A549 (cell line): ENCODE results near the gene TTC21A. TPM values are rescaled to one million over a fixed set of nuclear protein-coding genes. Genes with fewer than 3 reads are reported as not detected.

ENCODE experiments used
- ATAC-seq, 2 experiments: fragments of 200-7000 bp in 1 of 2; fragments of >200 bp in 1 of 2; cut with Nextera tagmentation in 1 of 2; cut with Tn5 transposase in 1 of 2; 3 replicates each; pipeline versions ENCODE4 v1.8.0 to v1.9.1; 2018 to 2020; ENCODE audit warnings: mild to moderate bottlenecking in 1 of 2, moderate library complexity in 1 of 2
- CTCF ChIA-PET: fragments of 300-600 bp; sonication (Branson Sonifier 250); formaldehyde crosslinking; extraction: SDS; loops from one replicate; lab custom pipeline; 2021; ENCODE audit warnings: antibody characterized with exemption, inconsistent platforms; lab: Yijun Ruan, JAX
- POLR2A ChIA-PET: fragments of 350-600 bp; formaldehyde crosslinking; extraction: SDS; loops from one replicate; lab custom pipeline; 2021; ENCODE audit warnings: antibody characterized with exemption, inconsistent platforms; lab: Yijun Ruan, JAX
- DNase-seq, 2 experiments: peaks; one replicate each; pipeline versions ENCODE4 v3.0.0 to v3.0.0-alpha.2; 2011 to 2016; ENCODE audit warnings: low read depth in 1 of 2, low spot score in 1 of 2
- FAIRE-seq: peaks from 2 replicates; lab custom pipeline; 2011; peaks lifted over from hg19 to GRCh38; lab: Jason Lieb, UNC
- H3K27ac ChIP-seq, 2 experiments: fragments of >200 bp; sonication (Bioruptor Twin); formaldehyde crosslinking; 3 replicates each; pipeline ENCODE4 v1.5.1; 2016 to 2017
- H3K4me1 ChIP-seq: fragments of >200 bp; sonication (Bioruptor Twin); formaldehyde crosslinking; 3 replicates; pipeline ENCODE4 v1.6.1; 2016
- H3K4me2 ChIP-seq: fragments of >200 bp; sonication (Bioruptor Twin); formaldehyde crosslinking; 3 replicates; pipeline ENCODE4 v1.6.1; 2016
- H3K4me3 ChIP-seq: fragments of >200 bp; sonication (Bioruptor Twin); formaldehyde crosslinking; 3 replicates; pipeline ENCODE4 v1.5.1; 2016
- H3K9me3 ChIP-seq: fragments of >200 bp; sonication (Bioruptor Twin); formaldehyde crosslinking; 3 replicates; pipeline ENCODE4 v1.6.1; 2016
- ATOH8 ChIP-seq: fragments of 250-450 bp; sonication (Bioruptor Pico); IDR thresholded peaks from 2 replicates; pipeline ENCODE4 v1.5.0; 2020; ENCODE audit warnings: low read depth, mild to moderate bottlenecking, moderate library complexity
- BHLHE40 ChIP-seq: IDR thresholded peaks from 2 replicates; pipeline ENCODE4 v1.6.1; 2012; ENCODE audit warnings: low read depth, low read length, inconsistent platforms
- CBX2 ChIP-seq: fragments of 200-600 bp; sonication (generic); IDR thresholded peaks from 2 replicates; pipeline ENCODE4 v1.6.1; 2016; ENCODE audit warnings: low read depth, mild to moderate bottlenecking, borderline replicate concordance
- CHD4 ChIP-seq: fragments of 200-600 bp; sonication (generic); IDR thresholded peaks from 2 replicates; pipeline ENCODE4 v1.6.1; 2016; ENCODE audit warnings: antibody characterized with exemption, mild to moderate bottlenecking, borderline replicate concordance
- CTCF ChIP-seq: fragments of >200 bp; sonication (Bioruptor Twin); formaldehyde crosslinking; IDR thresholded peaks from 3 replicates; pipeline ENCODE4 v1.5.1; 2016
- E2F6 ChIP-seq: IDR thresholded peaks from 2 replicates; pipeline ENCODE4 v1.6.1; 2012; ENCODE audit warnings: low read depth, borderline replicate concordance
- EHMT2 ChIP-seq: fragments of 200-600 bp; sonication (generic); IDR thresholded peaks from 2 replicates; pipeline ENCODE4 v1.6.1; 2016; ENCODE audit warnings: antibody characterized with exemption, low read depth, mild to moderate bottlenecking, moderate library complexity
- ESRRA ChIP-seq: fragments of 150-350 bp; IDR thresholded peaks from 2 replicates; pipeline ENCODE4 v1.6.1; 2014; ENCODE audit warnings: mild to moderate bottlenecking, low read length, borderline replicate concordance
- FOSB ChIP-seq: fragments of 250-450 bp; sonication (Bioruptor Pico); IDR thresholded peaks from 2 replicates; pipeline ENCODE4 v1.5.0; 2020; ENCODE audit warnings: mild to moderate bottlenecking, moderate library complexity
- GATA3 ChIP-seq: IDR thresholded peaks from 2 replicates; pipeline ENCODE4 v1.6.1; 2012; ENCODE audit warnings: borderline replicate concordance
- HES2 ChIP-seq: fragments of >200 bp; sonication (Bioruptor Twin); formaldehyde crosslinking; IDR thresholded peaks from 2 replicates; pipeline ENCODE4 v1.6.1; 2016
- HOXB13 ChIP-seq: fragments of 250-450 bp; sonication (Bioruptor Pico); IDR thresholded peaks from 2 replicates; pipeline ENCODE4 v1.5.0; 2020; ENCODE audit warnings: low read depth, mild to moderate bottlenecking, moderate library complexity
- JUNB ChIP-seq: fragments of >200 bp; sonication (Bioruptor Twin); formaldehyde crosslinking; IDR thresholded peaks from 2 replicates; pipeline ENCODE4 v1.6.1; 2016
- KDM1A ChIP-seq: fragments of 200-600 bp; sonication (generic); IDR thresholded peaks from 2 replicates; pipeline ENCODE4 v1.6.1; 2016; ENCODE audit warnings: low read depth, mild to moderate bottlenecking
- MYC ChIP-seq: IDR thresholded peaks from 2 replicates; pipeline ENCODE4 v1.6.1; 2012; ENCODE audit warnings: mild to moderate bottlenecking, inconsistent platforms, low read length, improper control_type of control experiment, borderline replicate concordance
- NPAS2 ChIP-seq: fragments of 250-450 bp; sonication (Bioruptor Pico); IDR thresholded peaks from 2 replicates; pipeline ENCODE4 v1.8.0; 2022; ENCODE audit warnings: mild to moderate bottlenecking, moderate library complexity, borderline replicate concordance
- PHF8 ChIP-seq: fragments of 200-600 bp; sonication (generic); IDR thresholded peaks from 2 replicates; pipeline ENCODE4 v1.6.1; 2016; ENCODE audit warnings: low read depth, mild to moderate bottlenecking, antibody characterized with exemption, moderate library complexity, borderline replicate concordance
- RAD21 ChIP-seq, 2 experiments: fragments of >200 bp in 1 of 2; sonication (Bioruptor Twin) in 1 of 2; formaldehyde crosslinking in 1 of 2; IDR thresholded peaks in 1 of 2; conservative IDR thresholded peaks in 1 of 2; 2 replicates in 1 of 2; 3 replicates in 1 of 2; pipeline ENCODE4 v1.6.1; 2012 to 2018; ENCODE audit warnings: inconsistent platforms in 1 of 2
- RNF2 ChIP-seq: fragments of 200-600 bp; sonication (generic); IDR thresholded peaks from 2 replicates; pipeline ENCODE4 v1.6.1; 2016; ENCODE audit warnings: low read depth, mild to moderate bottlenecking, antibody characterized with exemption, moderate library complexity, borderline replicate concordance
- SMC3 ChIP-seq: fragments of >200 bp; sonication (Bioruptor Twin); formaldehyde crosslinking; IDR thresholded peaks from 3 replicates; pipeline ENCODE4 v1.6.1; 2018; ENCODE audit warnings: inconsistent platforms
- SREBF2 ChIP-seq: fragments of 450-650 bp; IDR thresholded peaks from 2 replicates; pipeline ENCODE4 v1.6.1; 2014; ENCODE audit warnings: mild to moderate bottlenecking, moderate library complexity
- ZC3H11A ChIP-seq: fragments of 450-650 bp; IDR thresholded peaks from 2 replicates; pipeline ENCODE4 v1.6.1; 2014; ENCODE audit warnings: antibody characterized with exemption, mild to moderate bottlenecking
- ZFP36 ChIP-seq: fragments of 450-650 bp; IDR thresholded peaks from 2 replicates; pipeline ENCODE4 v1.6.1; 2014; ENCODE audit warnings: borderline replicate concordance; ENCODE audit not compliant: partially characterized antibody
- ZSCAN20 ChIP-seq: fragments of 250-450 bp; sonication (Bioruptor Pico); IDR thresholded peaks from 2 replicates; pipeline ENCODE4 v1.8.0; 2022; ENCODE audit warnings: mild to moderate bottlenecking, moderate library complexity
- WGBS: methylation state at CpG from one replicate; pipeline ENCODE4 v1.1.6; 2017; ENCODE audit errors: missing lambda C conversion rate; 5-methylcytosine and 5-hydroxymethylcytosine counted together
- polyA plus RNA-seq, 4 experiments: library from polyadenylated mRNA; depleted of rRNA in 3 of 4; stranded (reverse); fragments of >200 nt; fragmentation: RNase III in 1 of 4; extraction: RNeasy Plus Mini Kit Qiagen cat#74134 plus additional on column Dnase treatment in 1 of 4; gene quantifications; 2 replicates in 3 of 4; 3 replicates in 1 of 4; pipeline ENCODE4 v1.2.3, GENCODE V29; 2011 to 2017
- TF ChIP-seq, protein P1 (sequence below): IDR thresholded peaks from 2 replicates; pipeline ENCODE4 v1.6.1; 2012

The TTC21A gene
- polyA plus RNA-seq, 2 of the 4 experiments (the other 2 are of a cell fraction) = 1.1 to 1.4 TPM

DNA sequence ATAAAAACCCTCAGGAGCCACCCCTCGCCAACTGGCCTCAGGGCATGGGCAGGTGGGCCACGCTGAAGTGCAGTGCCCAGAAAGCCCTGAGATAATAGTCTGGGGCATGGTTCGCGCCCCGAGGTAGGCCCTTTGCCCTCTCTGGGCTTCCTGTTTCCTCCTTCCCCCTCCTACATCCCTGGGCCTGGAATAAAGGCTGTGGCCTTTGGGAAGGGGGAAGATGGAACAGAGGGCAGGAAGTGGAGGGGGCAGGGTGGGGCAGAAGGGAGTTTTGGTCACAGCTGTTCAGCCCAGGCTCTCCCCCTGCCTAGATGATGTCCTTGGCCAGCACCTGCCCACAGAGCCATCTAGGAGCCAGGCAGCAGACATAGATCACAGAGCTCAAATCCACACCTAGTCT, 34.6 kb downstream of the TTC21A start (continued):
- TF ChIP-seq, protein P1, sequence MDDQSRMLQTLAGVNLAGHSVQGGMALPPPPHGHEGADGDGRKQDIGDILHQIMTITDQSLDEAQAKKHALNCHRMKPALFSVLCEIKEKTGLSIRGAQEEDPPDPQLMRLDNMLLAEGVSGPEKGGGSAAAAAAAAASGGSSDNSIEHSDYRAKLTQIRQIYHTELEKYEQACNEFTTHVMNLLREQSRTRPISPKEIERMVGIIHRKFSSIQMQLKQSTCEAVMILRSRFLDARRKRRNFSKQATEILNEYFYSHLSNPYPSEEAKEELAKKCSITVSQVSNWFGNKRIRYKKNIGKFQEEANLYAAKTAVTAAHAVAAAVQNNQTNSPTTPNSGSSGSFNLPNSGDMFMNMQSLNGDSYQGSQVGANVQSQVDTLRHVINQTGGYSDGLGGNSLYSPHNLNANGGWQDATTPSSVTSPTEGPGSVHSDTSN = no peak
- TF ChIP-seq MYC (no peak), ESRRA (no peak), FOSB (CRISPR knock-in tag) (no peak), RNF2 (no peak), SREBF2 (no peak), GATA3 (no peak), ZFP36 (no peak)
- TF ChIP-seq, all 56 proteins: peak for 0

- Histone ChIP-seq H3K4me1 (peaks cover 53% of the 10 kb centered on the region), H3K4me2 (no peak overlapping the region), H3K27ac (no peak overlapping the region), H3K4me3 (no peak overlapping the region), H3K9me3 (no peaks in the 10 kb centered on the region)
- ChIA-PET POLR2A (no interaction called here), CTCF (interaction anchor here (1.3 kb wide), 1 partner anchor 48 kb away, joined by 4 read pairs; no protein-coding TSS in a partner anchor)
- FAIRE-seq = no peak
- WGBS = 82% methylated on average over 13 of the region's 14 CpGs
- DNase-seq = no peak
- no peak for ATAC-seq
- TF ChIP-seq EHMT2 = no peak
- no peak for TF ChIP-seq JUNB
- no peak for TF ChIP-seq NPAS2
- no peak for TF ChIP-seq RAD21 (conservative IDR thresholded peaks at IDR 0.05 in 1 of 2, IDR thresholded peaks at IDR 0.05 in 1 of 2)
- TF ChIP-seq HOXB13 = no peak
- TF ChIP-seq SMC3 = no peak
- TF ChIP-seq BHLHE40 = no peak
- no peak for TF ChIP-seq MYC
- no peak for TF ChIP-seq ATOH8
- TF ChIP-seq ZSCAN20 (CRISPR knock-in tag) = no peak
- TF ChIP-seq GATA3 = no peak
- no peak for TF ChIP-seq CBX2
- no peak for TF ChIP-seq PHF8
- no peak for TF ChIP-seq HES2
Observed at GRCh38 chr3:39143051-39143885, 35.8 kb downstream of the TTC21A start.

GRCh38 chr3:39144095-39144747, 36.7 kb downstream of the TTC21A start:
- H3K27ac ChIP-seq = no peak overlapping the region; a peak in 1 of 6 replicates
- WGBS = 93% methylated on average over 20 of the region's 20 CpGs
- H3K9me3 ChIP-seq = no peaks in the 10 kb centered on the region
- DNase-seq = no peak
- POLR2A ChIA-PET = no interaction called here
- no peak overlapping the region for H3K4me2 ChIP-seq
- CTCF ChIA-PET = interaction anchor here (0.7 to 1.3 kb wide), 2 partner anchors 45 to 47 kb away, joined by 3 to 4 read pairs; no protein-coding TSS in a partner anchor
- H3K4me1 ChIP-seq = peaks cover 63% of the 10 kb centered on the region
- ATAC-seq = no peak
- H3K4me3 ChIP-seq = no peak overlapping the region
- FAIRE-seq = no peak
- no peak for TF ChIP-seq ZFP36
- no peak for TF ChIP-seq ATOH8
- TF ChIP-seq SREBF2 = no peak
- TF ChIP-seq E2F6 = no peak
- TF ChIP-seq ZC3H11A = no peak
- no peak for TF ChIP-seq KDM1A
- no peak for TF ChIP-seq CHD4
- no peak for TF ChIP-seq CTCF
